Left renal pelvis (tissue), 4 donors: Measurements from ENCODE around the gene PBRM1. TPM values are rescaled to one million over a fixed set of nuclear protein-coding genes. Genes with fewer than 3 reads are reported as not detected.

Experiments used
- DNase-seq, 4 donors: peaks; one replicate each; pipeline ENCODE4 v3.0.0-alpha.2; 2013; ENCODE audit warnings: low read depth in 4 of 4, low spot score in 3 of 4
- polyA plus RNA-seq, 4 donors: library from polyadenylated mRNA; unstranded; fragments of 120-200 nt; gene quantifications; one replicate each; pipeline ENCODE4 v1.2.1, GENCODE V29; 2013; ENCODE audit not compliant: insufficient read length in 4 of 4

PBRM1 gene
- polyA plus RNA-seq, 4 donors: 57.9 to 66.9 (median 61.1) TPM

- no peak for DNase-seq
Measured at GRCh38 chr3:52671676-52672075, 14.0 kb downstream of the PBRM1 start.

GRCh38 chr3:52670621-52671521 is 14.8 kb downstream of the PBRM1 start:
- no peak for DNase-seq

- no peak for DNase-seq
Measured at GRCh38 chr3:52663098-52663497, 22.6 kb downstream of the PBRM1 start.

- no peak for DNase-seq
Measured at GRCh38 chr3:52660046-52660445, 25.7 kb downstream of the PBRM1 start.

GRCh38 chr3:52655895-52656294 is 29.8 kb downstream of the PBRM1 start:
- DNase-seq: no peak

GRCh38 chr3:52651592-52651991 is 34.1 kb downstream of the PBRM1 start:
- no peak for DNase-seq

GRCh38 chr3:52650439-52650838 is 35.3 kb downstream of the PBRM1 start:
- DNase-seq: no peak

GRCh38 chr3:52649461-52650210 is 36.1 kb downstream of the PBRM1 start:
- DNase-seq: no peak

GRCh38 chr3:52645549-52645948 is 40.2 kb downstream of the PBRM1 start:
- no peak for DNase-seq

GRCh38 chr3:52636673-52637072 is 49.0 kb downstream of the PBRM1 start:
- DNase-seq: no peak

GRCh38 chr3:52633786-52634185 is 51.9 kb downstream of the PBRM1 start:
- DNase-seq: no peak

- no peak for DNase-seq
Measured at GRCh38 chr3:52625041-52625440, 60.7 kb downstream of the PBRM1 start.

GRCh38 chr3:52623234-52623792 is 62.4 kb downstream of the PBRM1 start:
- no peak for DNase-seq

- DNase-seq: no peak
Measured at GRCh38 chr3:52620580-52620979, 65.1 kb downstream of the PBRM1 start.

- no peak for DNase-seq
Measured at GRCh38 chr3:52615166-52615565, 70.5 kb downstream of the PBRM1 start.

- no peak for DNase-seq
Measured at GRCh38 chr3:52614689-52615088, 71.0 kb downstream of the PBRM1 start.

GRCh38 chr3:52609316-52609815 is 76.3 kb downstream of the PBRM1 start:
- DNase-seq: no peak

GRCh38 chr3:52608337-52608736 is 77.4 kb downstream of the PBRM1 start:
- no peak for DNase-seq

- no peak for DNase-seq
Measured at GRCh38 chr3:52606373-52607085, 79.2 kb downstream of the PBRM1 start.

GRCh38 chr3:52600258-52600657 is 85.5 kb downstream of the PBRM1 start:
- DNase-seq: no peak
